HCT116 (cell line): ENCODE results near the gene CAAP1.

Source experiments
- EZH2 ChIP-seq: fragments of 200-600 bp; sonication (generic); IDR thresholded peaks from 2 replicates; pipeline ENCODE4 v1.6.1; 2017; ENCODE audit warnings: antibody characterized with exemption, mixed run types
- EZH2phosphoT487 ChIP-seq: fragments of 200-600 bp; IDR thresholded peaks from 2 replicates; pipeline ENCODE4 v1.6.1; 2018; ENCODE audit warnings: antibody characterized with exemption, borderline replicate concordance
- POLR2A ChIP-seq: IDR thresholded peaks from 2 replicates; pipeline ENCODE4 v1.7.0; 2011; ENCODE audit warnings: borderline replicate concordance; ENCODE audit not compliant: insufficient read depth, insufficient read length; ENCODE audit errors: extremely low read depth
- RAD21 ChIP-seq: IDR thresholded peaks from 2 replicates; pipeline ENCODE4 v1.6.1; 2012; ENCODE audit warnings: low read depth, mild to moderate bottlenecking
- YY1 ChIP-seq: IDR thresholded peaks from 2 replicates; pipeline ENCODE4 v1.6.1; 2011; ENCODE audit warnings: low read length, low read depth, moderate library complexity, mild to moderate bottlenecking; ENCODE audit not compliant: insufficient replicate concordance; ENCODE audit errors: extremely low read depth
- TF ChIP-seq, protein P1 (sequence below), 3 experiments: fragments of 200-600 bp in 1 of 3; sonication (generic) in 1 of 3; IDR thresholded peaks in 2 of 3; conservative IDR thresholded peaks in 1 of 3; 2 replicates each; pipeline ENCODE4 v1.5.1; 2012 to 2017; ENCODE audit warnings: low read depth in 2 of 3, low read length in 2 of 3, antibody characterized with exemption in 1 of 3, borderline replicate concordance in 1 of 3, control low read depth in 1 of 3, mild to moderate bottlenecking in 1 of 3, mixed read lengths in 1 of 3, mixed run types in 1 of 3, moderate library complexity in 1 of 3; ENCODE audit not compliant: insufficient read depth in 1 of 3
- TF ChIP-seq, protein P2 (sequence below): IDR thresholded peaks from 2 replicates; pipeline ENCODE4 v1.6.1; 2012

DNA sequence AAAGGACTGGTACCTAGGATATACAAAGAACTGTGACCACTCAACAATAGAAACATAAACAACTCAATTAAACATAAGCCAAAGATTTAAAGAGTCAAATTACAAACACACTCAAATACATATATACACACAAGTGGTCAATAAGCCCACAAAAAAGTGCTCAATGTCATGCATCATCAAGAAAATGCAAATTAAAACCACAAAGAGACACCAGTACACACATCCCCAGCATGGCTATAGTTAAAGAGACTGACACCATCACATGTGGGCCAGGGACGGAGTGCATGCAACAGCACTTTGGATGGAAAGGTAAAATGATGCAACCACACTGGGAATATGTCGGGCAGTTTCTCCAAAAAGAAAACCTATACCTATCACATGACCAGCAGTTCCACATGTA, 89.7 kb downstream of the CAAP1 start:
- no peak for TF ChIP-seq EZH2phosphoT487
- TF ChIP-seq, protein P1, sequence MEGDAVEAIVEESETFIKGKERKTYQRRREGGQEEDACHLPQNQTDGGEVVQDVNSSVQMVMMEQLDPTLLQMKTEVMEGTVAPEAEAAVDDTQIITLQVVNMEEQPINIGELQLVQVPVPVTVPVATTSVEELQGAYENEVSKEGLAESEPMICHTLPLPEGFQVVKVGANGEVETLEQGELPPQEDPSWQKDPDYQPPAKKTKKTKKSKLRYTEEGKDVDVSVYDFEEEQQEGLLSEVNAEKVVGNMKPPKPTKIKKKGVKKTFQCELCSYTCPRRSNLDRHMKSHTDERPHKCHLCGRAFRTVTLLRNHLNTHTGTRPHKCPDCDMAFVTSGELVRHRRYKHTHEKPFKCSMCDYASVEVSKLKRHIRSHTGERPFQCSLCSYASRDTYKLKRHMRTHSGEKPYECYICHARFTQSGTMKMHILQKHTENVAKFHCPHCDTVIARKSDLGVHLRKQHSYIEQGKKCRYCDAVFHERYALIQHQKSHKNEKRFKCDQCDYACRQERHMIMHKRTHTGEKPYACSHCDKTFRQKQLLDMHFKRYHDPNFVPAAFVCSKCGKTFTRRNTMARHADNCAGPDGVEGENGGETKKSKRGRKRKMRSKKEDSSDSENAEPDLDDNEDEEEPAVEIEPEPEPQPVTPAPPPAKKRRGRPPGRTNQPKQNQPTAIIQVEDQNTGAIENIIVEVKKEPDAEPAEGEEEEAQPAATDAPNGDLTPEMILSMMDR (IDR thresholded peaks at IDR 0.05 in 2 of 3, conservative IDR thresholded peaks at IDR 0.05 in 1 of 3; ENCODE audit: borderline replicate concordance in 1 of 3, insufficient read depth in 1 of 3, low read depth in 2 of 3, low read length in 2 of 3): no peak
- TF ChIP-seq EZH2: no peak
- TF ChIP-seq RAD21: no peak
- TF ChIP-seq POLR2A: no peak
- TF ChIP-seq, protein P2, sequence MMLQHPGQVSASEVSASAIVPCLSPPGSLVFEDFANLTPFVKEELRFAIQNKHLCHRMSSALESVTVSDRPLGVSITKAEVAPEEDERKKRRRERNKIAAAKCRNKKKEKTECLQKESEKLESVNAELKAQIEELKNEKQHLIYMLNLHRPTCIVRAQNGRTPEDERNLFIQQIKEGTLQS: no peak
- no peak for TF ChIP-seq YY1
